Mucosa of rectum (tissue), 2 donors: Measurements from ENCODE around the gene CCL25.
A peak's percentile ranks its signal among the peaks of the same experiment; 100 is the strongest.

Experiments used
- H3K27ac ChIP-seq, 2 donors: one replicate each; pipeline ENCODE4 v1.7.0; 2013; ENCODE audit warnings: inconsistent platforms in 2 of 2, low read depth in 2 of 2, low read length in 2 of 2
- H3K27me3 ChIP-seq, 2 donors: one replicate each; pipeline ENCODE4 v1.7.0; 2013; ENCODE audit warnings: low read length in 2 of 2; ENCODE audit not compliant: control insufficient read depth in 2 of 2, insufficient read depth in 2 of 2
- H3K36me3 ChIP-seq, 2 donors: one replicate each; pipeline ENCODE4 v1.7.0; 2013; ENCODE audit warnings: low read length in 2 of 2; ENCODE audit not compliant: control insufficient read depth in 2 of 2, insufficient read depth in 2 of 2
- H3K4me1 ChIP-seq, 2 donors: one replicate each; pipeline ENCODE4 v1.7.0; 2013; ENCODE audit warnings: low read length in 2 of 2, mild to moderate bottlenecking in 1 of 2; ENCODE audit not compliant: control insufficient read depth in 2 of 2, insufficient read depth in 2 of 2
- H3K4me3 ChIP-seq, 2 donors: one replicate each; pipeline ENCODE4 v1.7.0; 2013; ENCODE audit warnings: low read length in 2 of 2
- H3K9ac ChIP-seq, 2 donors: one replicate each; pipeline ENCODE4 v1.7.0; 2013; ENCODE audit warnings: low read length in 2 of 2, low read depth in 1 of 2, mild to moderate bottlenecking in 1 of 2
- H3K9me3 ChIP-seq, 2 donors: one replicate each; pipeline ENCODE4 v1.7.0; 2013; ENCODE audit warnings: low read length in 2 of 2; ENCODE audit not compliant: control insufficient read depth in 2 of 2
- donor health status: healthy.
- donor health status: Normal muscosa, but diverticular disease.

The CCL25 gene

DNA sequence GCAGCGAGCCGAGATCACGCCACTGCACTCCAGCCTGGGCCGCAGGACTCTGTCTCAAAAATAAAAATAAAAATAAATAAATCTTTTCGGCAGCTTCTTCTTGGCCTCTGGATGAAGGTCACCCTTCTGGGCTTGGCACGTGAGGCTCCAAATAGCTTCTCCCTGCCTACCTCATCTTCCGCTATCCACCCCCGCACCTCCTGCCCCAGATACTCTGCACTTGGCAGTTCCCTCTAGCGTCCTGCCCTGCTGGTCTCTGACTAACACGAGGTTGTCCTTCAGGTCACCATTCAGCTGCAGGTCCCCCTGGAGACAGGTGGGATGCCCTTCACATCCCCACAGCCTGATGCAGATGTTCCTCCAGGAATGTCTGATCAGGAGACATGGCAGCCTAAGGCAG lies 8.5 kb upstream of the CCL25 start:
- Histone ChIP-seq H3K27me3 (no peaks in the 10 kb centered on the region), H3K27ac (no peak overlapping the region), H3K4me1 (no peaks in the 10 kb centered on the region), H3K36me3 (no peaks in the 10 kb centered on the region), H3K4me3 (no peak overlapping the region), H3K9me3 (no peaks in the 10 kb centered on the region), H3K9ac (no peak overlapping the region)

DNA sequence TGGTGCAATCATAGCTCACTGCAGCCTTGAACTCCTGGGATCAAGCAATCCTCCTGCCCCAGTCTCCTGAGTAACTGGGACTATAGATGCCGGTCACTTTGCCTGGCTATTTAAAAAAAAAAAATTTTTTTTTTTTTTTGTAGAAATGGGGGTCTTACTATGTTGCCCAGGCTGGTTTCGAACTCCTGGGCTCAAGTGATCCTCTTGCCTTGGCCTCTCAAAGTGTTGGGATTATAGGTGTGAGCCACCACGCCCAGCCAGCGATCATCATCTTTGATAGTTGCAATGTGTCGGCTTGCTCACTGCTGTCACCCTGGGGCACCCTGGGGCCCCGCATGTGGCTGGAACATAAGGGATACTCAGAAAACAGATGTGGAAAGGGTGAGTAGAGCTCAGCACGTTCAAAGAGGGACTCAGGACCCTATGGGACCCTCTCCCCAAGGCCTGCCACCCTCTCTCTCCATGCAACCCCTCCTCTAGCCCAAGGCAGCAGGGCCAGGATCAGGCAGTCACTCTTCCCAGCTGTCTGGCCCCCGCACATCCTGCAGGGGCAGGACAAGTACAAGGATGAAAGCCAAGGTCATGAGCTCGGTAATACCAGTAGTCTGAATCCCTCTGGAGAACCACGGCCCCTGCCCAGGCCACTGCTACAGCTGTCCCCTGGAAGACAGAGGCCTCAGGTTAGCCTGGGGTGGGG lies 6.5 kb upstream of the CCL25 start:
- H3K9ac ChIP-seq, result no peak overlapping the region
- no peak overlapping the region for H3K4me3 ChIP-seq
- no peaks in the 10 kb centered on the region for H3K36me3 ChIP-seq
- H3K27ac ChIP-seq, result no peak overlapping the region
- H3K4me1 ChIP-seq, result peaks cover 0 to 6% of the 10 kb centered on the region in 2 donors
- H3K9me3 ChIP-seq, result no peaks in the 10 kb centered on the region
- no peaks in the 10 kb centered on the region for H3K27me3 ChIP-seq

DNA sequence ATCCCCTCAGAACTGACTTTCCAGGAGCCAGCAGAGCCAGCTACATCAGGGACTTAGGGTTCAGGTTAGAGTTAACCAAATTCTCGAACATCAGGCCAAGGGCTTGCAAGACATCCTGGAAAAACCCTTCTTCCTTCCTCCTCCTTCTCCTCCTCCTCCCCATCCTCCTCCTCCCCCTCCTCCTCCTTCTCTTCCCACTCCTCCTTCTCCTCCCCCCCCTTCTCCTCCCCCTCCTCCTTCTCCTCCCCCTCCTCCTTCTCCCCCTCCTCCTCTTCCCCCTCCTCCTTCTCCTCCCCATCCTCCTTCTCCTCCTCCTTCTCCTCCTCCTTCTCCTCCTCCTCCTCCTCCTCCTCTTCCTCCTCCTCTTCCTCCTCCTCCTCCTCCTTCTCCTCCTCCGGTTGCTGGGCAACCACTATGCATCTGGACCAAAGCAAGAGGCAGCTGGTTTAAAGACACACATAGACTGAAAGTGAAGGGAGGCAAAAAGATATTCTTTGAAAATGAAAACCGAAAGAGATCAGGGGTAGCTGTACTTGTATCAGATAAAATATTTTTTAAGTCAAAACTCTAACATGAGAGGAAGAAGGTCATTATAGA lies 5.9 kb upstream of the CCL25 start:
- Histone ChIP-seq H3K27ac (no peak overlapping the region), H3K4me1 (peaks cover 0 to 6% of the 10 kb centered on the region in 2 donors), H3K9me3 (no peaks in the 10 kb centered on the region), H3K9ac (no peak overlapping the region), H3K36me3 (no peaks in the 10 kb centered on the region), H3K4me3 (no peak overlapping the region), H3K27me3 (no peaks in the 10 kb centered on the region)

DNA sequence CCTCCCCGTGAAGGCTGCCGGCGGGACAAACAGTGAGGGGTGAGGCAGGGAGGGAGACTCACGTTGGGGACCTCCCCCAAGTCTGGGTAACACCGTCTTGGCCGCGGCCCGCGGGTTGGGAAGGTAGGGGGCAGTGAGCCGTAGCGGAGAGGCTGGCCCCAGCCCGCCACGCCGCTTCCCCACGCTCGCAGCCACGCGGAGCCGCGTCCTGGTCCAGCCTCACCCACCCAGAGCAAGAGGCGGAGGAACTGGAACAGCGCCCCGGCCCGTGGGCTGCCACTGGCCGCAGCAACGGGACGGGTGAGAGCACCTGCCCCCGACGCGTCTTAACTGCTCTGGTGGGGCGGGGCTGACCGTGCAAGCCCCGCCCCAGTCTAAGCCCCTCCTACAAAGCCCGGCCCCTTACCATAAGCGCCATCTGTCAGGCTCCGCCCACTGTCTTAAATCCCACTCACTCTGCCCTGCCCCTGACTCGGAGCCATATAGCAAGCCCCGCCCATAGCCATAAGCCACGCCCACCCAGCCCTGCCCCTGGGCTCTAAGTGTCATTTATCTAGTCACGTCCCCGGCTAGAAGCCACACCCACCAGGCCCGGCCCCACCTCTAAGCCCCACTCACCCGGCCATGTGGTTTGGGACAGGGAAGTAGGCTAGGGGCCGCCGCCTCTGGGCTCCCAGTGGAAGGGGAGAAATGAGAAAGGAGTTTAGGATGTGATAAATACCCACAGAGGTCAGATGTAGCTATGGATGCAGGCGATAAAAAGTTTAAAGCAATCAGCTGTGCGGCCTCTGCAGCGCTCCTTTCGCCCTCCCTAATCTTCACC lies 2.1 kb upstream of the CCL25 start:
- Histone ChIP-seq H3K9ac (no peak overlapping the region), H3K27ac (no peak overlapping the region), H3K9me3 (no peaks in the 10 kb centered on the region), H3K27me3 (no peaks in the 10 kb centered on the region), H3K36me3 (no peaks in the 10 kb centered on the region), H3K4me3 (peak overlapping the region; percentile 3 to 16), H3K4me1 (peaks cover 0 to 6% of the 10 kb centered on the region in 2 donors)

DNA sequence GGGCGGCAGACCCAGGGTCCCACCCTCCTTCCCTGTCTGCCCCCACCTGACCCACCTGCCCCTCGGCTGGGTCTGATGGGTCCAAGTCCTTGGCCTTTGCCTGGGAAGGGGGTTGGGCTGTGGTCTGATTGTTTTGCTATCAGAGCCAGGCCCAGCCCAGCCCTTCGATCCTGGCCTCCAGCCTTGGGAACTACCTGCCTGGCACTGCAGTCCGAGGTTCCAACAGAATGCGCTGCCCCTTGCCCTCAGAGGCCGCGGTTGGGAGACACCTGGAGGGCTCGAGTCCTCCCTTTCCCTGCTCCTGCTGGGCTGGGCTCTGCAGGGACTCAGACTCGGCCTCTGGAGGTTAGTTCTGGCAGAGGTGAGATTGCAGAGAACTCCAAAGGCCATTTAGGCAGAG lies 1.6 kb downstream of the CCL25 start:
- Histone ChIP-seq H3K9me3 (no peaks in the 10 kb centered on the region), H3K27ac (no peak overlapping the region), H3K36me3 (no peaks in the 10 kb centered on the region), H3K4me1 (peaks cover 0 to 6% of the 10 kb centered on the region in 2 donors), H3K9ac (no peak overlapping the region), H3K4me3 (no peak overlapping the region), H3K27me3 (no peaks in the 10 kb centered on the region)

DNA sequence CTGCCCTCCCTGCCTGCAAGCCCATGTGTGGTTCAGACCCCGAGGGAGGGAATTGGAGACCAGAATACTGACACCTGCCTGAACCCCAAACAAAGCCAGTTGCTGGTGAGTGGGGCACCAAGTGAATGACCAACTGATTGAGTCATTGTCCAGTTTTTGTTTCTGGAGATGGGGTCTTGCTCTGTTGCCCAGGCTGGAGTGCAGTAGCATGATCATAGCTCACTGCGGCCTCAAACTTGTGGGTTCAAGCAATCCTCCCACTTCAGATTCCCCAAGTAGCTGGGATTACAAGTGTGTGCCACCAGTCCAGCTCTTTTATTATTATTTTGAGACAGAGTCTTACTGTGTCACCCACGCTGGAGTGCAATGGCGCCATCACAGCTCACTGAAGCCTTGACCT lies 4.0 kb downstream of the CCL25 start:
- Histone ChIP-seq H3K4me1 (no peaks in the 10 kb centered on the region), H3K27ac (no peak overlapping the region), H3K9ac (no peak overlapping the region), H3K27me3 (no peaks in the 10 kb centered on the region), H3K9me3 (no peaks in the 10 kb centered on the region), H3K4me3 (no peak overlapping the region), H3K36me3 (no peaks in the 10 kb centered on the region)

DNA sequence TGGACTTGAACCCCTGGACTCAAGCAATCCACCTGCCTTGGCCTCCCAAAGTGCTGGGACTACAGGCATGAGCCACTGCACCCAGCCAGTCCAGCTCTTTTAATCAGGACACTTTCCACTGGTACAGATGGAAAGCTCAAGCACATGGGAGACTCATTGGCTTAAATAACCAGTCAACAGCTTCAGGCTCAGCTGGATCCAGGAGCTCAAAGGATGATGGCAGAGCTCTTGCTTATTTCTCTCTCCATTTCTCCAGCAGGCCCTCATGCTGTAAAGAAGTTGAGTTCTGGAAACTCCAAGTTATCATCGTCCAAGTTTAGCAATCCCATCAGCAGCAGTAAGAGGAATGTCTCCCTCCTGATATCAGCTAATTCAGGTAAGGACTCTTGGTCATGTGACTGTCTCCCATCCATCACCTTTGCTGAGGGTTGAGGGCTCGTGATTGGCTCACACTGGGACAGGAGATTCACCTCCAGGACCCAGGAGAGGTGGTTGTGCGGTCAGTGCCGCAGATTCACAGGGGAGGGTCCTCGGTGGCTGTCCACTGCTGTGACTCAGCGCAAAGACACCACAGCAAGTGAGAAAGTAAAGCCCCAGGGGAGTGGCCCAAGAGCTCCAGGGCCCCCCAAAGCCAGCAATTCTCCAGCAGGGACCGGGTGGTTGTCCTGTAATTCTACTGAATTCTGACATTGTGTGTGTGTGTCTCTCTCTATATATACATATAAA lies 5.1 kb downstream of the CCL25 start:
- H3K4me1 ChIP-seq, result no peaks in the 10 kb centered on the region
- H3K36me3 ChIP-seq, result no peaks in the 10 kb centered on the region
- H3K9me3 ChIP-seq, result no peaks in the 10 kb centered on the region
- no peaks in the 10 kb centered on the region for H3K27me3 ChIP-seq
- no peak overlapping the region for H3K9ac ChIP-seq
- no peak overlapping the region for H3K4me3 ChIP-seq
- no peak overlapping the region for H3K27ac ChIP-seq

DNA sequence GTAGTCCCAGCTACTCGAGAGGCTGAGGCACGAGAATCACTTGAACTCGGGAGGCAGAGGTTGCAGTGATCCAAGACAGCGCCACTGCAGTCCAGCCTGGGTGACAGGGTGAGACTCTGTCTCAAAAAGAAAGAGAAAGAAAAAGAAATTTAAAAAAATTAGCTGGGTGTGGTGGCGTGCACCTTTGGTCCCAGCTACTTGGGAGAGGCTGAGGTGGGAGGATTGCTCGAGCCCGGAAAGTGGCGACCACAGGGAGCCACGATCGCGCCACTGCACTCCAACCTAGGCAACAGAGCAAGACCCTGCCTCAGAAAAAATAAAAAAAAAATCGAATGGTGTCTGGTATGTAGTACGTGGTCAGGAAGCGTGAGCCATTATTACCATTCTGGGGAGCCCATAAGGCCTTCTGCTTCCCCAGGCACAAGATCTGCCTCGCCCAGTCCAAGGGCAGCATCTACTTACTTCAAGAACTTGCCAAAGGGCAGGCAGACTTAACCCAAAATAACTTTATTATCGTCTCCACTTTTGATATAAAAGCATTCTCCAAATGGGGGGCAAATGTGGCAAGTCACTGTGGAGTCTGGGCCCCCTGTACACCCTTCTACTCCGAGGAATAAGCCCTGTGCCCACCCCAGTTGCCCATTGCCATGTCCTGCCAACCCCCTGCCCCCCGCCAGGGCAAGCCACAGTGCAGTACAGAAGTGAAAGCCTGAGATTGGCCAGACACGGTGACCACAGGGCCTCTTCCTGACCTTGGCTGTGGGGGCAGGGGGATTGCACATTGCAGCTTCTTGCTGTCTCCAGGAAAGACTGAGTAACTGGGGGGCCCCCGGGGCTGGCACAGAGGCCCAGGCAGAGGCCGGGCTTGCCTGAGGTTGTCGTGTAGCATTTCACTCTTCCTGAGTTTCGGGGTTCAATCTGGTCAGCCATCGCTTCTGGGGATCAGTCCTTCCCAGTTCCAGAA lies 12.6 kb downstream of the CCL25 start:
- Histone ChIP-seq H3K27me3 (no peaks in the 10 kb centered on the region), H3K4me3 (no peak overlapping the region), H3K27ac (no peak overlapping the region), H3K36me3 (no peaks in the 10 kb centered on the region), H3K9ac (no peak overlapping the region), H3K9me3 (peaks cover 3 to 5% of the 10 kb centered on the region in 2 donors), H3K4me1 (no peaks in the 10 kb centered on the region)

DNA sequence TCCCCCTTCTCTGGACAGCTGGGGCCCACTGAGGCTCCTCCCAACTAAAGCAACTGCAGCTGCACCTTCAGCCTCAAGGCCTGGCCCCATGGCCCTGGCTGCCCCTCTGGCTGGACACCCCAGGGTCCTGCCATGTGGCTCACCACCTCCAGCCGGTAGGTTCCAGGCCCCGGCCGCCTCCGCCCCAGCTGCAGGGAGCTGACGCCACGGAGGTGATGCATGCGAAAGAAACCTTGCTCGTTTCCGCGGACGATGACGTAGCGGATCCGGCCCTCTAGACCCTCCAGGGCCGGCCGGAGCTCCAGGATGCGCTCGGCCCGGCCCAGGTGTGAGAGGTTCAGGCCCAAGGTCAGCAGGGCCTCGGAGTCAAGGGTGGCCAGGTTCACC lies 13.3 kb downstream of the CCL25 start:
- Histone ChIP-seq H3K27me3 (no peaks in the 10 kb centered on the region), H3K27ac (no peak overlapping the region)

More for the DNA sequence above, 13.3 kb downstream of the CCL25 start:
- Histone ChIP-seq H3K36me3 (no peaks in the 10 kb centered on the region), H3K9ac (no peak overlapping the region), H3K4me1 (no peaks in the 10 kb centered on the region), H3K9me3 (peaks cover 3 to 5% of the 10 kb centered on the region in 2 donors), H3K4me3 (no peak overlapping the region)
